Breast epithelium (tissue), 3 donors: Measurements from ENCODE around the gene RIC3.

Experiments
- CTCF ChIP-seq, 3 donors: fragments of 450-650 bp; IDR thresholded peaks; one replicate each; pipeline ENCODE4 v1.5.1; 2016 to 2017; ENCODE audit warnings: antibody characterized with exemption in 3 of 3, mild to moderate bottlenecking in 3 of 3, moderate library complexity in 3 of 3
- POLR2A ChIP-seq: fragments of 450-650 bp; IDR thresholded peaks from one replicate; pipeline ENCODE4 v1.6.1; 2016; ENCODE audit warnings: antibody characterized with exemption, mild to moderate bottlenecking, moderate library complexity

GRCh38 chr11:8069771-8070170 is 99.1 kb downstream of the RIC3 start:
- TF ChIP-seq CTCF (IDR thresholded peaks at IDR 0.05) = no peak
- TF ChIP-seq POLR2A = no peak
